GM21619 (cell line): ENCODE data around the gene WNT7B.
A peak's percentile ranks its signal among the peaks of the same experiment; 100 is the strongest.

Experiments
- ATAC-seq: cut with Tn5 transposase; IDR thresholded peaks from one replicate; pipeline ENCODE4 v1.9.1; 2021; ENCODE audit not compliant: unreplicated experiment

WNT7B gene

GRCh38 chr22:45977003-45977411 is at the start of gene WNT7B:
WNT7B (minus strand) TSS chr22:45977162; CDS start chr22:45976754, 408 bp downstream.
- no peak for ATAC-seq

GRCh38 chr22:46025973-46026898 is 49.3 kb upstream of the WNT7B start:
- ATAC-seq: no peak

GRCh38 chr22:46025225-46025972 is 48.4 kb upstream of the WNT7B start:
- ATAC-seq: no peak

DNA sequence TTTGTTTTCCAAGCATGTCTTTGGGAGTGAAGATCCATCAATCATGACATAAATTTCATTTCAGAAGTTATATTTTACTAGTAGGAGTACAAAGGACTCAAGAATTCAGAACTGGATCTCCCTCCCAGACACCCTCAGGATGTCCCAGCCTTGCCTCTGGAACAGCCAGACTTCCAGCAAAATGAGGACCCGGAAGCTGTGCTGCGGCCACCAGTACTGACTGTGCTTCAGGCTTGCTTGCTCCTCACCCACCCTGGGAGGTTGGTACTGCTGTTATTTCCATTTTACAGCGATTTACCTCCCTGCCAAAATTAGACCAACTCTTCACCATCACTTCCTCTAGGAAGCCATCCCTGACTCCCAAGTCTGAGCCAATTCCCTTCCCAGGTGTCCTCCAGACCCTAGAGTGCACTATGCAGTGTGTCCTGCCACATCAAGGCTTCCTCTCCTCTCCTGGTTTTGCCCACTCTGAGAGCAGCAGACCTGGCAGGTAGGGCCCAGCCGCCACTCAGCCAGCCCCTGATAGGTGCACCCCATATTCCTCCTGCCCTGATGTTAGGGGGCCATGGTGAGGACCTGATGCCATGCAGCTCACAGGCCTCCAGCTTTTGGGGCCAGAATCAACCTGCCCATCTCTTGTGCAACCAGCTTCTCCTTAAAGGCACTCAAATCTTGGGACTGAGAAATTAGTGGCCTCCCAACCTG is 47.3 kb upstream of the WNT7B start:
- no peak for ATAC-seq

DNA sequence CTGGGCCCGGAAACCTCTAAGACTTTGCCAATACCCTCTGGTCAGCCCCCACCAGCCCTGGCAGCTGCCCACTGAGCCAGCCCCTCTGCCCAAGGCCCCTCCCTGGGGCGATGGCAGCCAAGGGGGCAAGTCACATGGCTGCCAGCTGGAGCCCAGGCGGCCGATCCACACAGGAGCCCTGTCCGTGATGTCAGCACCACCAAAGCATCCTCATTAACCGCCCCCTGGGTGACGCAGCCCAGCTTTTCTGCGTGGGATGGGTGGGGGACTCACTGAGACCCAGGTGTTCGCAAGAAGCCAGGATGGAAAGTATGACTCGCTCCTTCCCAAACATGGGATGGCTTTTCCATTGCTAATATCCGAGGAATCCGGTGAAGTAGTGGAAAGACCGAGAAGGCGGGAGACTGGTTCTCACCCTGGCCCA is 46.6 kb upstream of the WNT7B start:
- no peak for ATAC-seq

- ATAC-seq: no peak
These were observed 46.0 kb upstream of the WNT7B start for GRCh38 chr22:46022881-46023512.

- no peak for ATAC-seq
These were observed 44.6 kb upstream of the WNT7B start for GRCh38 chr22:46021577-46021976.

DNA sequence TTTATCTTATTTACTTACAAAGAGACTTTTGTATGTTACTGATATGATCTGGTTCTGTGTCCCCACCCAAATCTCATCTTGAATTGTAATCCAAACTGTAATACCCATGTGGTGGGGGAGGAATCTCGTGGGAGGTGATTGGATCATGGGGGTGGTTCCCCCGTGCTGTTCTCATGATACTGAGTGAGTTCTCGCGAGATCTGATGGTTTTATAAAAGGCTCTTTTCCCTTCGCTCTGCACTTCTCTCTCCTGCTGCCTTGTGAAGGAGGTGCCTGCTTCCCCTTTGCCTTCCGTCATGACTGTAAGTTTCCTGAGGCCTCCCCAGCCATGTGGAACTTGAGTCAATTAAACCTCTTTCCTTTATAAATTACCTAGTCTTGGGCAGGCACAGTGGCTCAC is 42.4 kb upstream of the WNT7B start:
- no peak for ATAC-seq

- ATAC-seq: no peak
These were observed 41.9 kb upstream of the WNT7B start for GRCh38 chr22:46018859-46019258.

DNA sequence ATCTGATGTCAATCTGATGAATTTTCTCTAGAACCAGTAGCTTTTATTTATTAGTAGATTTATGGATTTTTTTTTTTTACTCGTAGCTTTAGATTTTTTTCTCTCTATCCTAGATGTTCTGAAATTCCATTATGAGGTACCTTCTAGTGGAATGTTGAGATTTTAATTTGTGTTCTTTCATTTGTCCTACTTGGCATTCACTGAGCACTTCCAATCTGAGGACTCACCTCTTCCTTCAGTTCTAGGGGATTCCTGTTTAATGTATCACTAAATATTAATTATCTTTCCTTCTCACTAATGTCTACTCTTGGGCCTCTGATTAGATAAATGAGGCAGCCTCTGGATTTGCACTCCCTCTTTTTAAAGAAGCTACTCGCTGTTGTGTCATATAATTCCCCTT is 40.2 kb upstream of the WNT7B start:
- no peak for ATAC-seq

- peak; percentile 65 for ATAC-seq
These were observed 36.8 kb upstream of the WNT7B start for GRCh38 chr22:46013460-46014416.

- no peak for ATAC-seq
These were observed 35.9 kb upstream of the WNT7B start for GRCh38 chr22:46012881-46013281.

- no peak for ATAC-seq
These were observed 35.4 kb upstream of the WNT7B start for GRCh38 chr22:46012182-46012880.

DNA sequence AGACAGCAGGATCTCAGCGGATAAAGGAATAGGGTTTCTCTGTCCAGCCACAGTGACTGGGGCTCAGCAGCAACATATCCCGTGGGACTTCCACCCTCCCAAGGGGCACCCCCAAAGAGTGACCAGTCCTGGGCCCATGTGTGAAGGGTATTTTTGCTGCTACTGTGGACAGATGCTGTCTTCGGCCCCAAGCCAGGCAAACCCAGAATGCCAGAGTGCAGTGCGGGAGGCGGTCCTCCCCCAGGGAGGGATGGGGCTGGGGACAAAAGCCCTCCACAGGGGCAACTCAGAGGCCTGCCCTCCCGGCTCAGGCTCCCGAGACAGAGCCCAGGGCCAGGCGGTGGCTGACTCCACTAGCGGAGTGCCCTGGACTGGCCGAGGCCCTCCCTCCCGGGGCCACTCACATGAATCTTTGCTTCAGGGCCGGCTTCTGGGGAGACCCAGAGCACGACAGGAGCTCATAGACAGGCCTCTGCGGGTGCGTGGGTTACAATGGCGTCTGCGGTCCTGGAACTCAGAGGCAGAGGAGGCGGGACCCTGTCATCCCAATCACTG is 34.7 kb upstream of the WNT7B start:
- ATAC-seq: no peak

- no peak for ATAC-seq
These were observed 34.1 kb upstream of the WNT7B start for GRCh38 chr22:46010951-46011626.

DNA sequence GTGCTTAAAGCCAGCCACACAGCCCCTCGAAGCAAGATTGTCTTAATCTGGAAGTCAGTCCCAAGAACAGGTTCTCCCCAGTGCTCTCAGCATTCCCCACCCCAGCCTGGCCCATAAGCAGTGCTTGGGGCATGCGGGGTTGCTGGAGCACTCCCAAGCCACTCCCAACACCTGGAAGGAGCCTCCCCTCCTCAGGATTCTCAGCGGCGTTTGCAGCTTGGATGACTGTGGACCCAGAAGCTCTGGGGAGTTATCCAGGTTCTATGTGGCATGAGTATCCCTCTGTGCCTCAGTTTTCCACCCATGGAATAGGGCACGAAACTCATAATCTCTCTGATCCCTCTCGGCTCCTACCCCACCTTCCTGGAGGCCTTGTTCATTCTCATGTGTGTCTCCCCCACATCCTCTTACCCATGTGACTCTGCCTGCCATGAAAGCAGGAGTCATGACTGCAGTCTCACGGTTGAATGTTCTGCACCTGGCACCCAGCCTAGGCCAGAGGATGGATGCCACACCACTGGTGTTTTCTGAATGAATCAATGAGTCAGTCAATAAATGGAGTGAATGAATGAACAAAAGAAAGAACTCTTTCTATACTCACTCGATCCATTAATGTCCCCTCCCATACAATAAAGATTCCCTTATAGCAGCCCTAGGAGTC is 33.4 kb upstream of the WNT7B start:
- no peak for ATAC-seq

DNA sequence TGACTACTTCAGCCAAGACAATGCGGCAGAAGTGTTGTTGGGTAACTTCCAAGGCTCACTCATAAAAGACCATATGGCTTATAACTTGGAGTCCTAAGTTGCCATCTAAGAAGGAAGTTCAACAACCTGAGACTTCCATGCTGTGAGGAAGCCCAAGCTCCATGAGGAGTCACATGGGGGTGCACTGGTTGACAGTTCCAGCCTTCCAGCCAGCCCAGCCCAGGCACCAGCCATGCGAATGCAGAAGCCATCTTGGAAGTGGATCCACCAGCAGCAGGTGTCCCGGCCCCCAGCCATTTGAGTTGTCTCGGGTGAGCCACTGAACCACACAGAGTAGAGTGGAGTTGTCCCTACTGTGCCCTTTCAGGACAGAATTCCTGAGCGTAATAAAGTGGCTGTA is 32.8 kb upstream of the WNT7B start:
- ATAC-seq: no peak
